ENCODE data around the gene CDH10. TPM values are rescaled to one million over a fixed set of nuclear protein-coding genes. Genes with fewer than 3 reads are reported as not detected.

The CDH10 gene
- total and polyA plus RNA-seq, 2 donors (not counting 3 experiments of a cell fraction or from before 2014, with no cell fraction given): 0.07 TPM; not detected in 1

DNA sequence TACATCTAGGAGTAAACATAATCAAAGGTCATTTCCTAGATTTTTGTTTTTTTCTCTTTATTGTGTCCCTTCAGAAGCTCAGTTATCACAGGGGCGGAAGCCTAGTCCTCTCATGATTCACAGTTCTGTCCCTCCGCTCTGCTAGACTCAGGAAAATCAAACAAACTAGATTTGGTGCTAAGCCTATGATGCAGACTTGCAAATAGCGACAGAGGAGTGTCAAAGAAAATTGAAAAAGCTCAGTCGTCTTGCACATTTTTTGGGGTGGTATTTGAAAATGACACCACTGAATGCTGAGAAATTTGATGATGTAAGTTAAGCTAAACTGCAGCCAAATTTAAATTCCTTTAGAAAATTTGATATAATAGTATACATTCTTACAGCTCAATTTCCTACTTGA is 59.0 kb downstream of the CDH10 start:
- Histone ChIP-seq H3K4me3 (replicated peaks in 1 of 3; ENCODE audit: insufficient read depth in 1 of 3, low read depth in 1 of 3, low read length in 3 of 3) (no peak overlapping the region), H3K9me3 (replicated peaks; ENCODE audit: control insufficient read depth, insufficient read depth, low read length) (peaks cover under 1% of the 10 kb centered on the region), H3K36me3 (ENCODE audit: control insufficient read depth in 2 of 2, extremely low read depth in 1 of 2, insufficient read depth in 2 of 2, low read length in 2 of 2) (no peaks in the 10 kb centered on the region), H3K79me2 (ENCODE audit: control insufficient read depth, insufficient read depth, low read length) (no peaks in the 10 kb centered on the region), H3K4me1 (ENCODE audit: control insufficient read depth, extremely low read depth, insufficient read depth, low read length) (no peaks in the 10 kb centered on the region), H3K27ac (ENCODE audit: insufficient read depth, low read depth, low read length) (no peak overlapping the region), H3K9me1 (replicated peaks; ENCODE audit: control insufficient read depth, extremely low read depth, insufficient read depth, low read length) (no peaks in the 10 kb centered on the region), H4K20me1 (replicated peaks; ENCODE audit: control insufficient read depth, extremely low read depth, insufficient read depth, low read length) (no peaks in the 10 kb centered on the region), H3K4me2 (ENCODE audit: insufficient read depth, low read length) (no peak overlapping the region), H3K9ac (replicated peaks; ENCODE audit: extremely low read depth, insufficient read depth, low read length) (no peak overlapping the region), H2AFZ (ENCODE audit: low read depth, low read length) (no peak overlapping the region), H3K27me3 (ENCODE audit: control insufficient read depth in 2 of 2, insufficient read depth in 2 of 2, low read length in 2 of 2) (no peaks in the 10 kb centered on the region)
- no peak for TF ChIP-seq GATA2 (IDR thresholded peaks at IDR 0.05; ENCODE audit: insufficient read depth, insufficient read length, low read depth, low read length)
- no peak for TF ChIP-seq CTCF (IDR thresholded peaks at IDR 0.05; ENCODE audit: extremely low read depth in 1 of 2, insufficient read depth in 1 of 2, low read depth in 1 of 2, low read length in 2 of 2)
- no peak for TF ChIP-seq FOS (IDR thresholded peaks at IDR 0.05; ENCODE audit: borderline replicate concordance, insufficient read depth, low read length)
- TF ChIP-seq EZH2 (IDR thresholded peaks at IDR 0.05; ENCODE audit: borderline replicate concordance, low read depth, low read length, severe bottlenecking): no peak
- no peak for TF ChIP-seq JUN (IDR thresholded peaks at IDR 0.05; ENCODE audit: borderline replicate concordance, insufficient read depth, insufficient read length, low read depth)
- FAIRE-seq: no peak
- ChIA-PET POLR2A (no interaction called here), CTCF (no interaction called here)
- no TSS peak for BruUV-seq (replicated peaks)
- DNase-seq (ENCODE audit: low read depth, low spot score): no peak
- intact Hi-C loops (cut with micrococcal nuclease) (no loop called here), dilution Hi-C loops (cut with MboI; ENCODE audit: extremely low pct_ligation_motif_present, low sequenced_read_pairs) (no loop called here)

DNA sequence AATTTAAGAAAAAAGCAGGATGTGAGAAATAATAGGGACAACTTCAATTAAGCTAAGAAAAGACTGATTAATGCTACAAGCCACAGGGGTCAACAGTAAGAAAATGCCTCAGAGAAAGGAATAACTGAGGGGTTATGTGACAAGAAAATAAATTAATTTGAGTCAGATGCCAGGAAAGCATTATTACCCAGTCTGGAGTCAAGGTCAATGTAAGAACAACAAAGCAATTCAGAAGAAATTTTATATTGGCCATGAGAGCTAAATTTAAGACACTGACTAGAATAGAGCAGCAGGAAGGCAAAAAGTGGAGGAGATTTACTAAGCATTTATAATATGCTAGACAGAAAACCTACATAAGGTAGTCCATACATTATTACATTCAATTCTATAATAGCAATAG is 73.5 kb downstream of the CDH10 start:
- POLR2A ChIA-PET: no interaction called here
- Histone ChIP-seq H3K4me1 (ENCODE audit: control insufficient read depth, extremely low read depth, insufficient read depth, low read length) (no peaks in the 10 kb centered on the region), H3K9ac (replicated peaks; ENCODE audit: extremely low read depth, insufficient read depth, low read length) (no peak overlapping the region), H3K36me3 (ENCODE audit: control insufficient read depth in 2 of 2, extremely low read depth in 1 of 2, insufficient read depth in 2 of 2, low read length in 2 of 2) (no peaks in the 10 kb centered on the region), H3K27me3 (ENCODE audit: control insufficient read depth in 2 of 2, insufficient read depth in 2 of 2, low read length in 2 of 2) (no peaks in the 10 kb centered on the region), H2AFZ (ENCODE audit: low read depth, low read length) (no peak overlapping the region), H3K9me3 (replicated peaks; ENCODE audit: control insufficient read depth, insufficient read depth, low read length) (peaks cover 4% of the 10 kb centered on the region), H4K20me1 (replicated peaks; ENCODE audit: control insufficient read depth, extremely low read depth, insufficient read depth, low read length) (no peaks in the 10 kb centered on the region), H3K4me3 (replicated peaks in 1 of 3; ENCODE audit: insufficient read depth in 1 of 3, low read depth in 1 of 3, low read length in 3 of 3) (no peak overlapping the region), H3K79me2 (ENCODE audit: control insufficient read depth, insufficient read depth, low read length) (no peaks in the 10 kb centered on the region), H3K4me2 (ENCODE audit: insufficient read depth, low read length) (no peak overlapping the region), H3K9me1 (replicated peaks; ENCODE audit: control insufficient read depth, extremely low read depth, insufficient read depth, low read length) (no peaks in the 10 kb centered on the region), H3K27ac (ENCODE audit: insufficient read depth, low read depth, low read length) (no peak overlapping the region)
- no peak for FAIRE-seq
- BruUV-seq (replicated peaks): no TSS peak
- TF ChIP-seq CTCF (IDR thresholded peaks at IDR 0.05; ENCODE audit: extremely low read depth in 1 of 2, insufficient read depth in 1 of 2, low read depth in 1 of 2, low read length in 2 of 2) (no peak), EZH2 (IDR thresholded peaks at IDR 0.05; ENCODE audit: borderline replicate concordance, low read depth, low read length, severe bottlenecking) (no peak)
- CTCF ChIA-PET: no interaction called here
- intact Hi-C loops (cut with micrococcal nuclease): no loop called here
- dilution Hi-C loops (cut with MboI; ENCODE audit: extremely low pct_ligation_motif_present, low sequenced_read_pairs): no loop called here
- no peak for DNase-seq (ENCODE audit: low read depth, low spot score)
